HepG2 (cell line): ENCODE data around the gene DDIT4. TPM values are rescaled to one million over a fixed set of nuclear protein-coding genes. Genes with fewer than 3 reads are reported as not detected.

Source experiments
- EEA1 ChIP-seq: sonication (generic); formaldehyde crosslinking; IDR thresholded peaks from 2 replicates; pipeline ENCODE4 v1.5.1; 2020; ENCODE audit warnings: mild to moderate bottlenecking, missing genetic modification reagents, borderline replicate concordance
- HHEX ChIP-seq: IDR thresholded peaks from 2 replicates; pipeline ENCODE4 v1.6.1; 2016; ENCODE audit warnings: control low read depth
- KLF6 ChIP-seq: IDR thresholded peaks from 2 replicates; pipeline ENCODE4 v1.8.0; 2016; ENCODE audit warnings: missing biosample characterization, missing genetic modification reagents
- NR2F1 ChIP-seq, 2 experiments: fragments of 450-650 bp in 1 of 2; formaldehyde crosslinking in 1 of 2; IDR thresholded peaks; 2 replicates each; pipeline versions ENCODE4 v1.5.0 to v1.6.1; 2016 to 2020; ENCODE audit warnings: mild to moderate bottlenecking in 1 of 2, missing compliant biosample characterization in 1 of 2, missing genetic modification reagents in 1 of 2, moderate library complexity in 1 of 2
- SAFB2 ChIP-seq: sonication (generic); formaldehyde crosslinking; IDR thresholded peaks from 2 replicates; pipeline ENCODE4 v1.5.1; 2020; ENCODE audit warnings: missing genetic modification reagents, low read depth, mild to moderate bottlenecking, borderline replicate concordance
- ZNF432 ChIP-seq: sonication (generic); formaldehyde crosslinking; IDR thresholded peaks from 2 replicates; pipeline ENCODE4 v1.5.0; 2020; ENCODE audit warnings: missing genetic modification reagents, mild to moderate bottlenecking, borderline replicate concordance
- ZNF451 ChIP-seq: sonication (generic); formaldehyde crosslinking; IDR thresholded peaks from 2 replicates; pipeline ENCODE4 v1.5.0; 2020; ENCODE audit warnings: mild to moderate bottlenecking, missing genetic modification reagents
- ZNF530 ChIP-seq: sonication (generic); formaldehyde crosslinking; IDR thresholded peaks from 2 replicates; pipeline ENCODE4 v1.5.0; 2020; ENCODE audit warnings: low read depth, mild to moderate bottlenecking, missing genetic modification reagents
- ZNF883 ChIP-seq: sonication (generic); formaldehyde crosslinking; IDR thresholded peaks from 2 replicates; pipeline ENCODE4 v1.5.1; 2020; ENCODE audit warnings: mild to moderate bottlenecking, missing genetic modification reagents; ENCODE audit errors: not compliant biosample characterization
- polyA plus RNA-seq, 8 experiments: library from polyadenylated mRNA; depleted of rRNA in 3 of 8; stranded (reverse) in 7 of 8; unstranded in 1 of 8; fragments of >200 nt; fragmentation: Illumina TruSeq in 4 of 8; extraction: Trizol in 4 of 8; gene quantifications; 2 replicates each; pipeline versions ENCODE4 v1.2.1 to v1.2.3, GENCODE V29; 2011 to 2016; ENCODE audit warnings: low read depth in 4 of 8, missing spikeins in 1 of 8, mixed read lengths in 1 of 8; ENCODE audit not compliant: insufficient read depth in 1 of 8
- total RNA-seq, 5 experiments: library from RNA; depleted of rRNA; stranded (reverse); fragments of >200 nt; fragmentation: Illumina TruSeq; extraction: Trizol; gene quantifications; 2 replicates each; pipeline ENCODE4 v1.2.3, GENCODE V29; 2016; ENCODE audit warnings: low read depth in 1 of 5
- TF ChIP-seq, protein P1 (sequence below): sonication (generic); formaldehyde crosslinking; IDR thresholded peaks from 2 replicates; pipeline ENCODE4 v1.4.0; 2020; ENCODE audit warnings: mild to moderate bottlenecking, missing genetic modification reagents
- TF ChIP-seq, protein P2 (sequence below), 2 experiments: IDR thresholded peaks; 2 replicates each; pipeline ENCODE4 v1.6.1; 2011 to 2012; ENCODE audit warnings: low read length in 2 of 2, borderline replicate concordance in 1 of 2, low read depth in 1 of 2, mild to moderate bottlenecking in 1 of 2, moderate library complexity in 1 of 2
- TF ChIP-seq, protein P3 (sequence below): sonication (generic); formaldehyde crosslinking; IDR thresholded peaks from 2 replicates; pipeline ENCODE4 v1.8.0; 2022; ENCODE audit warnings: mild to moderate bottlenecking, missing genetic modification reagents, moderate library complexity
- TF ChIP-seq, protein P4 (sequence below): sonication (generic); formaldehyde crosslinking; IDR thresholded peaks from 2 replicates; pipeline ENCODE4 v1.5.0; 2020; ENCODE audit warnings: missing genetic modification reagents, mild to moderate bottlenecking, borderline replicate concordance
- TF ChIP-seq, protein P5 (sequence below): IDR thresholded peaks from 2 replicates; pipeline ENCODE4 v1.6.1; 2012; ENCODE audit warnings: inconsistent platforms
- TF ChIP-seq, protein P6 (sequence below): sonication (generic); formaldehyde crosslinking; conservative IDR thresholded peaks from 2 replicates; pipeline ENCODE4 v1.4.0; 2020; ENCODE audit warnings: missing genetic modification reagents
- TF ChIP-seq, protein P7 (sequence below): sonication (generic); formaldehyde crosslinking; IDR thresholded peaks from 2 replicates; pipeline ENCODE4 v1.5.0; 2020; ENCODE audit warnings: mild to moderate bottlenecking, missing genetic modification reagents

Gene DDIT4
- total and polyA plus RNA-seq, 2 of the 13 experiments (the other 11 are each of a cell fraction or from before 2014, with no cell fraction given), result 35.6 to 40.7 TPM

DNA sequence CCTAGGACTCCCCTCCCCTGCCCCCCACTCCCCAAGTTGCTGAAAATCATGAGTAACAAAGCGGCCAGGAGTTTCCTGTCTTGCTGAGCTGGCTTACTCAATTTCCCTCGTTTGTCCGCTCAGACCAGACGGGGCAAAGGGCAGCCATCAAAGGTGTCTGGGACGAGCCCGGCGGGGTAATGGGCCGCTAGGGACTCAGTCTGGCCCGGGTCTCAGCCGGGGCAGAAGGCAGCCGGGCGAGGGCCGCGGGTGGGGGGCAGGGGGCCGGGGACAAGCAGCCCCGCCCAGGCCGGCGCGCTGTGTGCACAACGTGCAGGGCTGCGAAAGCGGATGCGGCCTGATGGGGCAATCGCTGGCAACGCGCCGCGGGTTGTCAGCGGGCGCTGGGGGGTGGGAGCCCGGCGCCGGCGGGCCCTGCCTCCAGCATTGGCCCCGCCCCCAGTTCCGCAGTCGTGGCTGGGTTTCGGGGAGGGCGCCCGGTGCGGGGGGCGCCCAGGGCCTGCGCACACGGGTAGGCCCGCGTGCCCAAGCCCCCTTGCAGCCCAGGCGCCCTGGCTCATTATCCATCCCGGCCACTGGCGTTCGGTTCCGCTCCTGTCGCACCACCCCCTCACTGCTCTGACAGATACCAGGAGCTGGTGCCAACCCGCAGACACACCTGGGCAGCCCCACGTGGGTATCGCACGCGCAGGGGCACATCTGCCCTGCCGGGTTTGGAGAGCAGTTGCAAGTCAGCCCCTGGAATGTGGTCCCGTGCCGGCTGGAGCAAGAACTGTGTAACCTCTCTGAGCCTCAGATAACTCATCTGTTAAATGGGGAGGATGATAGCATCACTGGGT, 45.9 kb downstream of the DDIT4 start (continued):
- TF ChIP-seq, protein P1, sequence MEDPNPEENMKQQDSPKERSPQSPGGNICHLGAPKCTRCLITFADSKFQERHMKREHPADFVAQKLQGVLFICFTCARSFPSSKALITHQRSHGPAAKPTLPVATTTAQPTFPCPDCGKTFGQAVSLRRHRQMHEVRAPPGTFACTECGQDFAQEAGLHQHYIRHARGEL (CRISPR knock-in tag), result no peak
- TF ChIP-seq, protein P2, sequence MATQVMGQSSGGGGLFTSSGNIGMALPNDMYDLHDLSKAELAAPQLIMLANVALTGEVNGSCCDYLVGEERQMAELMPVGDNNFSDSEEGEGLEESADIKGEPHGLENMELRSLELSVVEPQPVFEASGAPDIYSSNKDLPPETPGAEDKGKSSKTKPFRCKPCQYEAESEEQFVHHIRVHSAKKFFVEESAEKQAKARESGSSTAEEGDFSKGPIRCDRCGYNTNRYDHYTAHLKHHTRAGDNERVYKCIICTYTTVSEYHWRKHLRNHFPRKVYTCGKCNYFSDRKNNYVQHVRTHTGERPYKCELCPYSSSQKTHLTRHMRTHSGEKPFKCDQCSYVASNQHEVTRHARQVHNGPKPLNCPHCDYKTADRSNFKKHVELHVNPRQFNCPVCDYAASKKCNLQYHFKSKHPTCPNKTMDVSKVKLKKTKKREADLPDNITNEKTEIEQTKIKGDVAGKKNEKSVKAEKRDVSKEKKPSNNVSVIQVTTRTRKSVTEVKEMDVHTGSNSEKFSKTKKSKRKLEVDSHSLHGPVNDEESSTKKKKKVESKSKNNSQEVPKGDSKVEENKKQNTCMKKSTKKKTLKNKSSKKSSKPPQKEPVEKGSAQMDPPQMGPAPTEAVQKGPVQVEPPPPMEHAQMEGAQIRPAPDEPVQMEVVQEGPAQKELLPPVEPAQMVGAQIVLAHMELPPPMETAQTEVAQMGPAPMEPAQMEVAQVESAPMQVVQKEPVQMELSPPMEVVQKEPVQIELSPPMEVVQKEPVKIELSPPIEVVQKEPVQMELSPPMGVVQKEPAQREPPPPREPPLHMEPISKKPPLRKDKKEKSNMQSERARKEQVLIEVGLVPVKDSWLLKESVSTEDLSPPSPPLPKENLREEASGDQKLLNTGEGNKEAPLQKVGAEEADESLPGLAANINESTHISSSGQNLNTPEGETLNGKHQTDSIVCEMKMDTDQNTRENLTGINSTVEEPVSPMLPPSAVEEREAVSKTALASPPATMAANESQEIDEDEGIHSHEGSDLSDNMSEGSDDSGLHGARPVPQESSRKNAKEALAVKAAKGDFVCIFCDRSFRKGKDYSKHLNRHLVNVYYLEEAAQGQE (IDR thresholded peaks at IDR 0.05; ENCODE audit: borderline replicate concordance in 1 of 2, low read depth in 1 of 2, low read length in 2 of 2), result peak in 1 of 2 experiments; percentile 9; a peak in 1 of 4 replicates
- TF ChIP-seq, protein P3, sequence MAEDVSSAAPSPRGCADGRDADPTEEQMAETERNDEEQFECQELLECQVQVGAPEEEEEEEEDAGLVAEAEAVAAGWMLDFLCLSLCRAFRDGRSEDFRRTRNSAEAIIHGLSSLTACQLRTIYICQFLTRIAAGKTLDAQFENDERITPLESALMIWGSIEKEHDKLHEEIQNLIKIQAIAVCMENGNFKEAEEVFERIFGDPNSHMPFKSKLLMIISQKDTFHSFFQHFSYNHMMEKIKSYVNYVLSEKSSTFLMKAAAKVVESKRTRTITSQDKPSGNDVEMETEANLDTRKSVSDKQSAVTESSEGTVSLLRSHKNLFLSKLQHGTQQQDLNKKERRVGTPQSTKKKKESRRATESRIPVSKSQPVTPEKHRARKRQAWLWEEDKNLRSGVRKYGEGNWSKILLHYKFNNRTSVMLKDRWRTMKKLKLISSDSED (CRISPR knock-in tag), result no peak
- TF ChIP-seq, protein P4, sequence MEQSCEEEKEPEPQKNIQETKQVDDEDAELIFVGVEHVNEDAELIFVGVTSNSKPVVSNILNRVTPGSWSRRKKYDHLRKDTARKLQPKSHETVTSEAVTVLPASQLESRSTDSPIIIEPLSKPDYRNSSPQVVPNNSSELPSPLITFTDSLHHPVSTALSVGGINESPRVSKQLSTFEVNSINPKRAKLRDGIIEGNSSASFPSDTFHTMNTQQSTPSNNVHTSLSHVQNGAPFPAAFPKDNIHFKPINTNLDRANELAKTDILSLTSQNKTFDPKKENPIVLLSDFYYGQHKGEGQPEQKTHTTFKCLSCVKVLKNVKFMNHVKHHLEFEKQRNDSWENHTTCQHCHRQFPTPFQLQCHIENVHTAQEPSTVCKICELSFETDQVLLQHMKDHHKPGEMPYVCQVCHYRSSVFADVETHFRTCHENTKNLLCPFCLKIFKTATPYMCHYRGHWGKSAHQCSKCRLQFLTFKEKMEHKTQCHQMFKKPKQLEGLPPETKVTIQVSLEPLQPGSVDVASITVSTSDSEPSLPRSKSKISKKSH (CRISPR knock-in tag), result 0 out of 2 replicates have a peak, but pooled peaks have one; percentile 67
- TF ChIP-seq ZNF530 (CRISPR knock-in tag), result no peak
- TF ChIP-seq NR2F1 (CRISPR knock-in tag; IDR thresholded peaks at IDR 0.05), result peak in 1 of 2 experiments; percentile 60; a peak in 3 of 4 replicates
- no peak for TF ChIP-seq HHEX
- no peak for TF ChIP-seq SAFB2 (CRISPR knock-in tag)
- TF ChIP-seq KLF6 (CRISPR knock-in tag), result peak; percentile 32; the same call in 1 of the 2 replicates
- TF ChIP-seq ZNF883 (CRISPR knock-in tag), result peak; percentile 72
- TF ChIP-seq EEA1 (CRISPR knock-in tag), result no peak
- TF ChIP-seq ZNF451 (CRISPR knock-in tag), result peak; percentile 81
- TF ChIP-seq, protein P5, sequence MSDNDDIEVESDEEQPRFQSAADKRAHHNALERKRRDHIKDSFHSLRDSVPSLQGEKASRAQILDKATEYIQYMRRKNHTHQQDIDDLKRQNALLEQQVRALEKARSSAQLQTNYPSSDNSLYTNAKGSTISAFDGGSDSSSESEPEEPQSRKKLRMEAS, result peak; percentile 95
- TF ChIP-seq, protein P6, sequence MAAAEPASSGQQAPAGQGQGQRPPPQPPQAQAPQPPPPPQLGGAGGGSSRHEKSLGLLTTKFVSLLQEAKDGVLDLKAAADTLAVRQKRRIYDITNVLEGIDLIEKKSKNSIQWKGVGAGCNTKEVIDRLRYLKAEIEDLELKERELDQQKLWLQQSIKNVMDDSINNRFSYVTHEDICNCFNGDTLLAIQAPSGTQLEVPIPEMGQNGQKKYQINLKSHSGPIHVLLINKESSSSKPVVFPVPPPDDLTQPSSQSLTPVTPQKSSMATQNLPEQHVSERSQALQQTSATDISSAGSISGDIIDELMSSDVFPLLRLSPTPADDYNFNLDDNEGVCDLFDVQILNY (CRISPR knock-in tag), result 0 out of 2 replicates have a peak, but pooled peaks have one; percentile 24
- TF ChIP-seq ZNF432 (CRISPR knock-in tag), result no peak
- TF ChIP-seq, protein P7, sequence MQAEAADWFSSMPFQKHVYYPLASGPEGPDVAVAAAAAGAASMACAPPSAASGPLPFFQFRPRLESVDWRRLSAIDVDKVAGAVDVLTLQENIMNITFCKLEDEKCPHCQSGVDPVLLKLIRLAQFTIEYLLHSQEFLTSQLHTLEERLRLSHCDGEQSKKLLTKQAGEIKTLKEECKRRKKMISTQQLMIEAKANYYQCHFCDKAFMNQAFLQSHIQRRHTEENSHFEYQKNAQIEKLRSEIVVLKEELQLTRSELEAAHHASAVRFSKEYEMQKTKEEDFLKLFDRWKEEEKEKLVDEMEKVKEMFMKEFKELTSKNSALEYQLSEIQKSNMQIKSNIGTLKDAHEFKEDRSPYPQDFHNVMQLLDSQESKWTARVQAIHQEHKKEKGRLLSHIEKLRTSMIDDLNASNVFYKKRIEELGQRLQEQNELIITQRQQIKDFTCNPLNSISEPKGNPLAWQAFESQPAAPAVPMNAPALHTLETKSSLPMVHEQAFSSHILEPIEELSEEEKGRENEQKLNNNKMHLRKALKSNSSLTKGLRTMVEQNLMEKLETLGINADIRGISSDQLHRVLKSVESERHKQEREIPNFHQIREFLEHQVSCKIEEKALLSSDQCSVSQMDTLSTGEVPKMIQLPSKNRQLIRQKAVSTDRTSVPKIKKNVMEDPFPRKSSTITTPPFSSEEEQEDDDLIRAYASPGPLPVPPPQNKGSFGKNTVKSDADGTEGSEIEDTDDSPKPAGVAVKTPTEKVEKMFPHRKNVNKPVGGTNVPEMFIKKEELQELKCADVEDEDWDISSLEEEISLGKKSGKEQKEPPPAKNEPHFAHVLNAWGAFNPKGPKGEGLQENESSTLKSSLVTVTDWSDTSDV (CRISPR knock-in tag), result no peak
